Esophagus (tissue), 2 donors: Measurements from ENCODE around the gene ADH7. TPM values are rescaled to one million over a fixed set of nuclear protein-coding genes. Genes with fewer than 3 reads are reported as not detected.

Source experiments
- H3K27ac ChIP-seq, 2 donors: one replicate each; pipeline ENCODE4 v1.5.1; 2013; ENCODE audit warnings: low read depth in 2 of 2, mild to moderate bottlenecking in 2 of 2, inconsistent platforms in 1 of 2, low read length in 1 of 2, moderate library complexity in 1 of 2
- H3K27me3 ChIP-seq, 2 donors: one replicate each; pipeline ENCODE4 v1.6.1; 2013; ENCODE audit warnings: low read length in 2 of 2, control low read depth in 1 of 2, mild to moderate bottlenecking in 1 of 2; ENCODE audit not compliant: insufficient read depth in 2 of 2, control insufficient read depth in 1 of 2
- H3K36me3 ChIP-seq, 2 donors: one replicate each; pipeline ENCODE4 v1.6.1; 2013; ENCODE audit warnings: low read length in 1 of 2; ENCODE audit not compliant: control insufficient read depth in 2 of 2, insufficient read depth in 2 of 2
- H3K4me1 ChIP-seq, 2 donors: one replicate each; pipeline ENCODE4 v1.6.1; 2013; ENCODE audit warnings: low read length in 1 of 2; ENCODE audit not compliant: control insufficient read depth in 2 of 2, insufficient read depth in 2 of 2
- H3K4me3 ChIP-seq, 2 donors: one replicate each; pipeline ENCODE4 v1.5.1; 2013; ENCODE audit warnings: low read length in 2 of 2, mild to moderate bottlenecking in 2 of 2, low read depth in 1 of 2, moderate library complexity in 1 of 2
- H3K9me3 ChIP-seq, 2 donors: one replicate each; pipeline ENCODE4 v1.6.1; 2013; ENCODE audit warnings: mild to moderate bottlenecking in 2 of 2, low read depth in 1 of 2, low read length in 1 of 2, moderate library complexity in 1 of 2; ENCODE audit not compliant: control insufficient read depth in 2 of 2, insufficient read depth in 1 of 2
- WGBS, 2 donors: extraction: QIAGEN DNeasy Blood & Tissue Kit; methylation state at CpG; one replicate each; pipeline ENCODE4 v1.1.7; 2013; 5-methylcytosine and 5-hydroxymethylcytosine counted together
- polyA plus RNA-seq, 2 donors: library from polyadenylated mRNA; stranded (reverse); fragments of 200-250 nt; gene quantifications; one replicate each; pipeline ENCODE4 v1.2.3, GENCODE V29; 2013
- donor health status: healthy with polysubstance abuse.
- donor health status: Bipolar disorder and iron deficiency.

The ADH7 gene
- polyA plus RNA-seq, 2 donors = 208 to 250 TPM

GRCh38 chr4:99459546-99460042 lies 24.5 kb upstream of the ADH7 start:
- Histone ChIP-seq H3K4me3 (no peak overlapping the region), H3K27me3 (no peaks in the 10 kb centered on the region), H3K36me3 (no peaks in the 10 kb centered on the region), H3K27ac (peak overlapping the region; percentile 18 to 76), H3K9me3 (no peaks in the 10 kb centered on the region), H3K4me1 (no peaks in the 10 kb centered on the region)
- WGBS, 2 donors = 46 to 65% methylated on average over 5 of the region's 5 CpGs

GRCh38 chr4:99458911-99459447 lies 23.8 kb upstream of the ADH7 start:
- no peaks in the 10 kb centered on the region for H3K9me3 ChIP-seq
- no peaks in the 10 kb centered on the region for H3K27me3 ChIP-seq
- no peaks in the 10 kb centered on the region for H3K4me1 ChIP-seq
- peak overlapping the region; percentile 82 to 92 for H3K27ac ChIP-seq
- H3K36me3 ChIP-seq = no peaks in the 10 kb centered on the region
- WGBS, 2 donors = 42 to 72% methylated on average over 6 of the region's 6 CpGs
- no peak overlapping the region for H3K4me3 ChIP-seq

GRCh38 chr4:99457676-99458075 lies 22.5 kb upstream of the ADH7 start:
- no peaks in the 10 kb centered on the region for H3K27me3 ChIP-seq
- H3K9me3 ChIP-seq = peaks cover 0 to 2% of the 10 kb centered on the region in 2 donors
- H3K36me3 ChIP-seq = no peaks in the 10 kb centered on the region
- H3K27ac ChIP-seq = no peak overlapping the region
- no peaks in the 10 kb centered on the region for H3K4me1 ChIP-seq
- no peak overlapping the region for H3K4me3 ChIP-seq

- H3K36me3 ChIP-seq = no peaks in the 10 kb centered on the region
- peak overlapping the region; percentile 47 to 71 for H3K27ac ChIP-seq
- H3K9me3 ChIP-seq = peaks cover 0 to 2% of the 10 kb centered on the region in 2 donors
- H3K27me3 ChIP-seq = no peaks in the 10 kb centered on the region
- H3K4me1 ChIP-seq = no peaks in the 10 kb centered on the region
- H3K4me3 ChIP-seq = no peak overlapping the region
- WGBS, 2 donors = 58 to 76% methylated on average over 4 of the region's 4 CpGs
These were observed 22.1 kb upstream of the ADH7 start for GRCh38 chr4:99457270-99457669.

- H3K9me3 ChIP-seq = peaks cover 0 to 2% of the 10 kb centered on the region in 2 donors
- H3K27me3 ChIP-seq = no peaks in the 10 kb centered on the region
- peak overlapping the region in 1 of 2 donors; percentile 21 for H3K27ac ChIP-seq
- H3K4me3 ChIP-seq = no peak overlapping the region
- 83 to 86% methylated on average over 3 of the region's 3 CpGs for WGBS, 2 donors
- no peaks in the 10 kb centered on the region for H3K36me3 ChIP-seq
- H3K4me1 ChIP-seq = no peaks in the 10 kb centered on the region
These were observed 12.4 kb upstream of the ADH7 start for GRCh38 chr4:99447513-99447912.

- no peaks in the 10 kb centered on the region for H3K36me3 ChIP-seq
- H3K27me3 ChIP-seq = no peaks in the 10 kb centered on the region
- H3K4me1 ChIP-seq = no peaks in the 10 kb centered on the region
- peak overlapping the region in 1 of 2 donors; percentile 10 for H3K27ac ChIP-seq
- 3 to 10% methylated on average over 3 of the region's 3 CpGs for WGBS, 2 donors
- no peak overlapping the region for H3K4me3 ChIP-seq
- H3K9me3 ChIP-seq = peaks cover 0 to 2% of the 10 kb centered on the region in 2 donors
These were observed 11.9 kb upstream of the ADH7 start for GRCh38 chr4:99447079-99447478.

GRCh38 chr4:99438405-99438780 lies 3.3 kb upstream of the ADH7 start:
- peak overlapping the region; percentile 68 to 80 for H3K27ac ChIP-seq
- no peaks in the 10 kb centered on the region for H3K36me3 ChIP-seq
- no peak overlapping the region for H3K4me3 ChIP-seq
- no peaks in the 10 kb centered on the region for H3K27me3 ChIP-seq
- peaks cover 0 to 8% of the 10 kb centered on the region in 2 donors for H3K4me1 ChIP-seq
- 38 to 64% methylated on average over 4 of the region's 4 CpGs for WGBS, 2 donors
- no peaks in the 10 kb centered on the region for H3K9me3 ChIP-seq

- WGBS, 2 donors = 47 to 51% methylated on average over 5 of the region's 5 CpGs
- H3K4me3 ChIP-seq = no peak overlapping the region
- no peaks in the 10 kb centered on the region for H3K9me3 ChIP-seq
- no peaks in the 10 kb centered on the region for H3K27me3 ChIP-seq
- peaks cover 0 to 8% of the 10 kb centered on the region in 2 donors for H3K4me1 ChIP-seq
- peak overlapping the region; percentile 88 to 97 for H3K27ac ChIP-seq
- no peaks in the 10 kb centered on the region for H3K36me3 ChIP-seq
These were observed 2.7 kb upstream of the ADH7 start for GRCh38 chr4:99437723-99438404.

GRCh38 chr4:99436976-99437722 lies 2.0 kb upstream of the ADH7 start:
- H3K27ac ChIP-seq = peak overlapping the region; percentile 88 to 97
- 46 to 65% methylated on average over 3 of the region's 3 CpGs for WGBS, 2 donors
- peaks cover 0 to 8% of the 10 kb centered on the region in 2 donors for H3K4me1 ChIP-seq

More at GRCh38 chr4:99436976-99437722, 2.0 kb upstream of the ADH7 start:
- Histone ChIP-seq H3K9me3 (no peaks in the 10 kb centered on the region), H3K36me3 (no peaks in the 10 kb centered on the region), H3K27me3 (no peaks in the 10 kb centered on the region), H3K4me3 (no peak overlapping the region)
